Measurements from ENCODE around the gene NHLRC4. TPM values are rescaled to one million over a fixed set of nuclear protein-coding genes. Genes with fewer than 3 reads are reported as not detected.
A peak's percentile ranks its signal among the peaks of the same experiment; 100 is the strongest.

Gene NHLRC4
- polyA plus RNA-seq, 1 of the 3 experiments (the other 2 are of a cell fraction), result 0.69 TPM

DNA sequence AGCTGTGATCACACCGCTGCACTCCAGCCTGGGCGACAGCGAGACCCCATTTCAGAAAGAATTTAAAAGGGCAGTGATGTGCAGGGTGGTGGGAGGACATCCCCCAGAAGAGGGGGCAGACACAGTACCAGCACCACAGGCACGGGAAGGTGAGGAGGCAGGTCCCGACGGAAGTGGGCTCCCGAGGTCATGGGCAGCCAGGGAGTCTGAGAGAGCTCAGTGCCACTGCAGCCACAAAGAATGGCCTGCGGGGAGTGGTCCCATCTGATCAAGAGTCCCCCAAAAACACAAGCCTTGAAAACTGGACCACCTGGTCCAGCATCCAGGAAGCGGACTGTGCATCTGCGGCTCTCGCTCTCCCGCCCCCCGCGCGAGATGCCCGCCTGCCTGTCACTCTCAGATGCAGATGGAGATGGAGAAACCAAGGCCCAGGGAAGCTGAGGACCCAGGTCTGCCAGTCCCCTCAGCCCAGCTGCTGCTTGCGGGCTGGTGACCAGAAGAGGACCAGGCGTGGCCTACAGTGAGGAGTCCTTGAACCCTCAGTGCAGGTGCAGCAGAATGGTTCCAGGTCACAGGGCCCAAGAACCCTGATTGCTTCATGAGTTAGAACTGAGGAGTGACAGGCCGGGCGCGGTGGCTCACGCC lies 43.6 kb upstream of the NHLRC4 start:
- H3K36me3 ChIP-seq (replicated peaks in 1 of 2; ENCODE audit: control insufficient read depth in 1 of 2, insufficient read depth in 2 of 2, low read length in 1 of 2), result peaks cover 0 to 20% of the 10 kb centered on the region in 2 experiments
- no peaks in the 10 kb centered on the region for H3K9me2 ChIP-seq
- peaks cover 11 to 16% of the 10 kb centered on the region in 2 experiments; a peak in 3 of 4 replicates for H3K4me1 ChIP-seq (ENCODE audit: control insufficient read depth in 1 of 2, insufficient read depth in 2 of 2, low read depth in 1 of 2, low read length in 1 of 2)
- POLR2A ChIA-PET, result interaction anchor here (1.3 kb wide), 1 partner anchor 42 kb away, joined by 3 read pairs; no protein-coding TSS in a partner anchor
- H3K79me2 ChIP-seq (ENCODE audit: insufficient read depth), result peaks cover 21% of the 10 kb centered on the region; the same call in 1 of the 2 replicates
- H3K9me3 ChIP-seq, result no peaks in the 10 kb centered on the region
- no peak overlapping the region for H3K27ac ChIP-seq (ENCODE audit: low read depth in 2 of 2, low read length in 1 of 2)
- no peaks in the 10 kb centered on the region for H3K27me3 ChIP-seq (ENCODE audit: insufficient read depth)
- no peak for TF ChIP-seq SMC3 (IDR thresholded peaks at IDR 0.05; ENCODE audit: low read depth, low read length)
- no peak for TF ChIP-seq GATA2 (CRISPR knock-in tag; IDR thresholded peaks at IDR 0.05)
- TF ChIP-seq RAD21 (IDR thresholded peaks at IDR 0.05; ENCODE audit: low read length), result no peak
- no peak for TF ChIP-seq JUND (IDR thresholded peaks at IDR 0.05)
- H3K4me3 ChIP-seq (ENCODE audit: low read depth in 2 of 2, low read length in 1 of 2), result no peak overlapping the region
- no peak overlapping the region for H2AFZ ChIP-seq (ENCODE audit: low read depth)
- peaks cover 18% of the 10 kb centered on the region for H4K20me1 ChIP-seq (ENCODE audit: insufficient read depth)
- no peak overlapping the region for H3K4me2 ChIP-seq
- H3K9ac ChIP-seq, result no peak overlapping the region
- CTCF ChIA-PET, result interaction anchor here (1.2 kb wide), 1 partner anchor 28 kb away, joined by 3 read pairs; no protein-coding TSS in a partner anchor
- peaks cover 19% of the 10 kb centered on the region for H3F3A ChIP-seq (replicated peaks; ENCODE audit: insufficient read depth)
- WGBS (ENCODE audit: low lambda C conversion rate), result 98% methylated on average over 19 of the region's 22 CpGs
- no peak for DNase-seq

DNA sequence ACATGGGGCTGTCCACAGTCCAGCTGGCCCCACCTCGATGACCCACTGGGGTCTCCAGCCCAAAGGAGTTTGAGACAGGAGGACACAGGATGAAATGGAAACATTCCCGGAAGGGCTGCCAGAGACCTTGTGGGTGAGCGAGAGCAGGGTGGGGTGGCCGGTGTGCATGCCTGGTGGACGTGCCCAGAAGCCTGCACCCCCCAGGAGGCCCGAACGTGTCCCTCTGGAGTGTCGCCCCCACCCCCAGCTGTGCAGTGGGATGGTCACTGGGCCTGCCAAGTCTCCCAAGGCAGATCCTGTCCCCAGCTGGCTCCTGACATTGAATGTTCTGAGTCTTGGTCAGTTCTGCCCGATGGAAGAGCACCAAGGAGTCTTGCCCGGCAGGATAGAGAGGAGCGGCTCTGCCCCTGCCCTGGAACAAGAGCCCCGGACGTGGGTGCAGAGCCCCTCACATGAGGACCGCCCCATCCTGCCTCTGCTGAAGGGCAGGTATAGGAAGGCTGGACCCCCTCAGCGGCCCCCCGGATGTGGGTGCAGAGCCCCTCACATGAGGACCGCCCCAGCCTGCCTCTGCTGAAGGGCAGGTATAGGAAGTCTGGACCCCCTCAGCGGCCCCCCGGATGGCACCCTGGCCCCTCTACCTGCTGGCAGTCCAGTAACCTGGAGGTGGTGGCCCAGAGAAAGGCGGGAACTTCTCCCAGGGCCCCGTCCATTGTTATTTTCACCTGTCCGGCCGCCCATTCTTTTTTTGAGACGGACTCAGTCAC lies 42.3 kb upstream of the NHLRC4 start:
- H3F3A ChIP-seq (replicated peaks; ENCODE audit: insufficient read depth), result peaks cover 26% of the 10 kb centered on the region
- POLR2A ChIA-PET, result no interaction called here
- no peak overlapping the region; the same call in 1 of the 2 replicates for H3K9ac ChIP-seq
- no peaks in the 10 kb centered on the region for H3K27me3 ChIP-seq (ENCODE audit: insufficient read depth)
- H3K79me2 ChIP-seq (ENCODE audit: insufficient read depth), result peaks cover 33% of the 10 kb centered on the region
- H3K4me2 ChIP-seq, result peak overlapping the region; percentile 89; the same call in 1 of the 2 replicates
- no peak for DNase-seq
- H3K9me2 ChIP-seq, result no peaks in the 10 kb centered on the region
- TF ChIP-seq TCF12 (IDR thresholded peaks at IDR 0.05) (no peak), POLR2AphosphoS5 (IDR thresholded peaks at IDR 0.05; ENCODE audit: low read depth, low read length) (peak; percentile 29; the same call in 1 of the 2 replicates)
- H2AFZ ChIP-seq (ENCODE audit: low read depth), result no peak overlapping the region
- H3K36me3 ChIP-seq (replicated peaks in 1 of 2; ENCODE audit: control insufficient read depth in 1 of 2, insufficient read depth in 2 of 2, low read length in 1 of 2), result peaks cover 0 to 14% of the 10 kb centered on the region in 2 experiments
- peaks cover 24% of the 10 kb centered on the region for H4K20me1 ChIP-seq (ENCODE audit: insufficient read depth)
- WGBS (ENCODE audit: low lambda C conversion rate), result 93% methylated on average over 15 of the region's 24 CpGs
- H3K4me3 ChIP-seq (ENCODE audit: low read depth in 2 of 2, low read length in 1 of 2), result no peak overlapping the region
- peaks cover 11 to 24% of the 10 kb centered on the region in 2 experiments; a peak in 3 of 4 replicates for H3K4me1 ChIP-seq (ENCODE audit: control insufficient read depth in 1 of 2, insufficient read depth in 2 of 2, low read depth in 1 of 2, low read length in 1 of 2)
- no peaks in the 10 kb centered on the region for H3K9me3 ChIP-seq
- CTCF ChIA-PET, result no interaction called here
- peak overlapping the region in 1 of 2 experiments; percentile 72; a peak in 2 of 4 replicates for H3K27ac ChIP-seq (ENCODE audit: low read depth in 2 of 2, low read length in 1 of 2)

DNA sequence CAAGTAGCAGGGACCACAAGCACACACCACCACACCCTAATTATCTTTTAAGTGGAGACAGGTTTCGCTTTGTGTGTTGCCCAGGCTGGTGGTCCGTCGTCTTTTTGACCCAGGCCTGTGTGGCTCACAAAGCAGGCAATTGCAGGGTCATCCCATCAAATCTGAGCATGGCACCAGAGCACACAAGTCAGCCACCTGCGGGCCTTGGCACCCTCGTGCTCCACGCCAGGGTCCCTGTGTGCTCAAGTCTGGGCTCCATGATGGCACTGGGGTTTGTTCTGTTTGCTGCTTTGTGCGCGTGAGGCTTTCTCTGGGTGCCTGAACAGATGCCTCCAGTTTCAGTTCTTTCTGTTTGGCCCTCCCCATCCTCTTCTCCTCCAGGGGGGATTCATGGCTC lies 41.7 kb upstream of the NHLRC4 start:
- Histone ChIP-seq H2AFZ (ENCODE audit: low read depth) (no peak overlapping the region), H3K9me2 (no peaks in the 10 kb centered on the region), H3K79me2 (ENCODE audit: insufficient read depth) (peaks cover 40% of the 10 kb centered on the region), H3K27ac (ENCODE audit: low read depth in 2 of 2, low read length in 1 of 2) (peak overlapping the region; percentile 72 to 92), H3K9ac (no peak overlapping the region; the same call in 1 of the 2 replicates), H3K9me3 (no peaks in the 10 kb centered on the region), H3K36me3 (replicated peaks in 1 of 2; ENCODE audit: control insufficient read depth in 1 of 2, insufficient read depth in 2 of 2, low read length in 1 of 2) (peaks cover 0 to 12% of the 10 kb centered on the region in 2 experiments), H3K4me1 (ENCODE audit: control insufficient read depth in 1 of 2, insufficient read depth in 2 of 2, low read depth in 1 of 2, low read length in 1 of 2) (peaks cover 11 to 25% of the 10 kb centered on the region in 2 experiments; a peak in 3 of 4 replicates), H3K27me3 (ENCODE audit: insufficient read depth) (no peaks in the 10 kb centered on the region), H3K4me2 (peak overlapping the region; percentile 89), H3F3A (replicated peaks; ENCODE audit: insufficient read depth) (peaks cover 26% of the 10 kb centered on the region), H4K20me1 (ENCODE audit: insufficient read depth) (peaks cover 30% of the 10 kb centered on the region), H3K4me3 (ENCODE audit: low read depth in 2 of 2, low read length in 1 of 2) (no peak overlapping the region)
- TF ChIP-seq MXI1 (IDR thresholded peaks at IDR 0.05; ENCODE audit: low read depth, low read length), result no peak
- TF ChIP-seq YY1 (IDR thresholded peaks at IDR 0.05; ENCODE audit: low read depth), result no peak
- TF ChIP-seq, protein P1, sequence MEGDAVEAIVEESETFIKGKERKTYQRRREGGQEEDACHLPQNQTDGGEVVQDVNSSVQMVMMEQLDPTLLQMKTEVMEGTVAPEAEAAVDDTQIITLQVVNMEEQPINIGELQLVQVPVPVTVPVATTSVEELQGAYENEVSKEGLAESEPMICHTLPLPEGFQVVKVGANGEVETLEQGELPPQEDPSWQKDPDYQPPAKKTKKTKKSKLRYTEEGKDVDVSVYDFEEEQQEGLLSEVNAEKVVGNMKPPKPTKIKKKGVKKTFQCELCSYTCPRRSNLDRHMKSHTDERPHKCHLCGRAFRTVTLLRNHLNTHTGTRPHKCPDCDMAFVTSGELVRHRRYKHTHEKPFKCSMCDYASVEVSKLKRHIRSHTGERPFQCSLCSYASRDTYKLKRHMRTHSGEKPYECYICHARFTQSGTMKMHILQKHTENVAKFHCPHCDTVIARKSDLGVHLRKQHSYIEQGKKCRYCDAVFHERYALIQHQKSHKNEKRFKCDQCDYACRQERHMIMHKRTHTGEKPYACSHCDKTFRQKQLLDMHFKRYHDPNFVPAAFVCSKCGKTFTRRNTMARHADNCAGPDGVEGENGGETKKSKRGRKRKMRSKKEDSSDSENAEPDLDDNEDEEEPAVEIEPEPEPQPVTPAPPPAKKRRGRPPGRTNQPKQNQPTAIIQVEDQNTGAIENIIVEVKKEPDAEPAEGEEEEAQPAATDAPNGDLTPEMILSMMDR (IDR thresholded peaks at IDR 0.05), result no peak
- TF ChIP-seq, protein P2, sequence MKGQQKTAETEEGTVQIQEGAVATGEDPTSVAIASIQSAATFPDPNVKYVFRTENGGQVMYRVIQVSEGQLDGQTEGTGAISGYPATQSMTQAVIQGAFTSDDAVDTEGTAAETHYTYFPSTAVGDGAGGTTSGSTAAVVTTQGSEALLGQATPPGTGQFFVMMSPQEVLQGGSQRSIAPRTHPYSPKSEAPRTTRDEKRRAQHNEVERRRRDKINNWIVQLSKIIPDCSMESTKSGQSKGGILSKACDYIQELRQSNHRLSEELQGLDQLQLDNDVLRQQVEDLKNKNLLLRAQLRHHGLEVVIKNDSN (IDR thresholded peaks at IDR 0.05; ENCODE audit: borderline replicate concordance, low read depth), result no peak
- TF ChIP-seq CHD2 (IDR thresholded peaks at IDR 0.05; ENCODE audit: low read length, partially characterized antibody), result no peak
- no peak for TF ChIP-seq JUND (IDR thresholded peaks at IDR 0.05)
- no peak for TF ChIP-seq RCOR1 (IDR thresholded peaks at IDR 0.05; ENCODE audit: low read length)
- no peak for TF ChIP-seq RXRA (IDR thresholded peaks at IDR 0.05; ENCODE audit: borderline replicate concordance, low read depth)
- 98% methylated on average over 6 of the region's 8 CpGs for WGBS (ENCODE audit: low lambda C conversion rate)
- POLR2A ChIA-PET, result interaction anchor here (1.6 kb wide), 1 partner anchor 41 kb away, joined by 6 read pairs; no protein-coding TSS in a partner anchor
- CTCF ChIA-PET, result interaction anchor here (1.3 kb wide), 1 partner anchor 12 kb away, joined by 4 read pairs; no protein-coding TSS in a partner anchor
- DNase-seq, result no peak
